Muscle of arm (tissue), 14 donors: Measurements from ENCODE around the gene CERS2. TPM values are rescaled to one million over a fixed set of nuclear protein-coding genes. Genes with fewer than 3 reads are reported as not detected.

Source experiments
- DNase-seq: peaks from one replicate; pipeline ENCODE4 v3.0.0-alpha.2; 2013
- long read RNA-seq, 11 donors: transcript quantifications; one replicate each; lab custom pipeline, GENCODE V29; 2026
- polyA plus RNA-seq, 12 donors: library from polyadenylated mRNA; unstranded; fragments of 120-200 nt; gene quantifications; one replicate each; pipeline ENCODE4 v1.2.1, GENCODE V29; 2013; ENCODE audit not compliant: insufficient read length in 12 of 12

CERS2 gene
- polyA plus RNA-seq: 100 to 1,000 TPM in 2 of 12 donors, 10 to 100 TPM in 9, not detected in 1; 69.5 to 112 (median 78.8) TPM
- long read RNA-seq, donor 1, transcript CERS2-205 (11 exons, 2,505 nt): major isoform, 34 of 80 reads
- long read RNA-seq, donor 1, partial matches to known transcripts: 42 of 80 reads
- long read RNA-seq, donor 1, other reads (novel, unspliced or antisense): 0 of 80 reads
- long read RNA-seq, donor 2, transcript CERS2-205 (11 exons, 2,505 nt): major isoform, 24 of 52 reads
- long read RNA-seq, donor 2, partial matches to known transcripts: 27 of 52 reads
- long read RNA-seq, donor 2, other reads (novel, unspliced or antisense): 0 of 52 reads
- long read RNA-seq, donor 3, partial matches to known transcripts: 0 of 3 reads
- long read RNA-seq, donor 3, other reads (novel, unspliced or antisense): 0 of 3 reads
- long read RNA-seq, donor 4, partial matches to known transcripts: 0 of 3 reads
- long read RNA-seq, donor 4, other reads (novel, unspliced or antisense): 0 of 3 reads
- long read RNA-seq, donor 5, transcript CERS2-205 (11 exons, 2,505 nt): major isoform, 25 of 25 reads
- long read RNA-seq, donor 5, partial matches to known transcripts: 0 of 25 reads
- long read RNA-seq, donor 5, other reads (novel, unspliced or antisense): 0 of 25 reads
- long read RNA-seq, donor 6, partial matches to known transcripts: 0 of 4 reads
- long read RNA-seq, donor 6, other reads (novel, unspliced or antisense): 0 of 4 reads
- long read RNA-seq, donor 7, transcript CERS2-205 (11 exons, 2,505 nt): major isoform, 5 of 5 reads
- long read RNA-seq, donor 7, partial matches to known transcripts: 0 of 5 reads
- long read RNA-seq, donor 7, other reads (novel, unspliced or antisense): 0 of 5 reads
- long read RNA-seq, donor 8, transcript CERS2-205 (11 exons, 2,505 nt): major isoform, 21 of 22 reads
- long read RNA-seq, donor 8, partial matches to known transcripts: 0 of 22 reads
- long read RNA-seq, donor 8, other reads (novel, unspliced or antisense): 0 of 22 reads
- long read RNA-seq, donor 9, transcript CERS2-205 (11 exons, 2,505 nt): major isoform, 8 of 10 reads
- long read RNA-seq, donor 9, partial matches to known transcripts: 0 of 10 reads
- long read RNA-seq, donor 9, other reads (novel, unspliced or antisense): 0 of 10 reads
- long read RNA-seq, donor 10, transcript CERS2-205 (11 exons, 2,505 nt): major isoform, 14 of 14 reads
- long read RNA-seq, donor 10, partial matches to known transcripts: 0 of 14 reads
- long read RNA-seq, donor 10, other reads (novel, unspliced or antisense): 0 of 14 reads
- long read RNA-seq, donor 11, transcript CERS2-205 (11 exons, 2,505 nt): major isoform, 27 of 27 reads
- long read RNA-seq, donor 11, partial matches to known transcripts: 0 of 27 reads
- long read RNA-seq, donor 11, other reads (novel, unspliced or antisense): 0 of 27 reads

DNA sequence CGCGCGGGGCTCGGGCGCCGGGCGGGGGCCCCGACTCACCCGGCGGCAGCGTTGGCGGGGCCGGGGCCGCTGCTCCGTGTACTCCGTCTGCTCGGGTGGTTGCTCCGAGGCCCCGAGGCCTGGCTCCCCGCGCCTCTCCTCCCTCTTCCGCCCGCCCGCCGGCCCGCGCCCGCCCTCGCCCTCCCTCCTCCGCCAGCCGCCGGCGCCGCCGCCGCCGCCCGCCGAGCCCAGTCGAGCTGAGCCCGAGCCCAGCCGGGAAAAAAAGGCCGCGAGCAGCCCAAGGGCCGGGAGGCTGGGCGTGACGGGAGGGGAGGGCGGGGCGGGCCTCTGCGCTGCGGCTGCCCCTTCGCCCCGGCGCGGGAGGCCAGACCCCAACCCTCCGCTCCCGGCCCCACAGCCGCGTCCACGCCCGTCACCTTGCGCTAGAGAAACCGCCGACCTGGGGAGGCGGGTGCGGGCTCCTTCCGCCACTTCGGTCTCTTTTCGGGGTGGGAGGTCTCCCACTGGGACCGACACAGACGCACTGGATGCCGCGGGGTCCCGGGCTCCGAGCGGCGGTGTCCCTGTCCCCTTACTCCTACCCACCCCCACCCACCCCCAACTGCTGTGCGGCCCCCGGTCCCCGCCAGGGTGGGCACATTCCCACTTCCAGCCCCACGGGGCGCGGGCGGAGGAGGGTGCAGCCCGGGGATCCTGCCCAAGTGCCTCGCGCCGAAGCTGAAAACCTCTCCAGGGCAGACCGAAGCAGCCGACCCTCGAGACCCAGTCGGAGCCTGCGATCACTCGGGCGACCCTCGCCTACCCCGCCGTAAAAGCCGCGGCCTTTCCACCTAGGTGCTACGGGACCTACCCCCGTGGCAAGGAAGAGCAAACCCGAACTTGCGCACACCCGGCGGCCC is at the start of gene CERS2:
CERS2 (minus strand) TSS at position 256 of the 899 bp plus-strand sequence. CDS start 5,745 bp downstream, outside the sequence.
- peak; percentile 80 for DNase-seq

DNA sequence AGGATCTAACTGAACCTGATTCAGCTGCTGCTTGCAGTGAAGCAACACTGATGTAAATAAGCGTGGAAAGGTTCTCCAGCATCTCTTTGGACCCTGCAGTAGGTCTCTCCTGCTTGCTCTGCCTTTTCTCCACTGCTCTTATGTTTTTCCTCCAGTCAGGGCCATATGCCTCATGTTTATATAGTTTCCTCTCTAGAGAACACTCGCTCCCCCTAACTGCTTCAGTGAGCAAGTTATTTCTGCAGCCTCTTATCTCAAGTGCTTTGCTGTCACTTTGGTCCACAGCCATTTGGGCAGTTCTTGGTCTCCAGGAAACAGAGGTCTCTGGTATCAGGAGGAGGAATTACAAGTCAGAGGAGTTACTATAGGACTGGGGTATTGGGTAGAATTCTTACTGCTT is 38.9 kb upstream of the CERS2 start:
- DNase-seq: no peak

DNA sequence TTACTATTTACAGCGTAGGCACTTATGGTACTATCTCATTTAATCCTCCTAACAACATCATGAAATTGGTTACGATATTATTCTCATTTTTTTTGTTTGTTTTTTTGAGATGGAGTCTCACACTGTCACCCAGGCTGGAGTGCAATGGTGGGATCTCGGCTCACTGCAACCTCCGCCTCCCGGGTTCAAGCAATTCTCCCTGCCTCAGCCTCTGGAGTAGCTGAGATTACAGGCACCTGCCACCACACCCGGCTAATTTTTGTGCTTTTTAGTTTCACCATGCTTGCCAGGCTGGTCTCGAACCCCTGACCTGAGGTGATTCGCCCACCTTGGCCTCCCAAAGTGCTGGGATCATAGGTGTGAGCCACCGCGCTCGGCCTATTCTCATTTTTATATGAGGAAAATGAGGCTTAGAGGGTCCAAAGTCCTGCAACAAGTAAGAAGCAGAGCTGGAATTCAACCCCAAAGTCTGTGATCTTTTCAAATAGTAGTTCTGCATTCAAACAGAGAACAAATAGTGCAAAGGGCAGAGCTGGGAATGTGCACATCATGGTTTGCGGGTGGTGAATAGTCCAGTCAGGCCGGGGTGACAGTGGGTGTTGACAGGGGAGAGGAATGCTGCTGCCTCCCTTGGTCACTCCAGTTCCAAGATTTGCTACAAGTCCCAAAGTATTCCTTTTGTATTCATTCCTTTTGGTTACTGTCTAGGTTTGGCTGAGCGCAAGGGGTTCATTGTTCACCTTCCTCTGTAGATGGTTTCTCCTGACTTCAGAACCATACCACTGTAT is 38.2 kb upstream of the CERS2 start:
- DNase-seq: no peak

- no peak for DNase-seq
Measured at GRCh38 chr1:151011154-151011850, 36.7 kb upstream of the CERS2 start.

DNA sequence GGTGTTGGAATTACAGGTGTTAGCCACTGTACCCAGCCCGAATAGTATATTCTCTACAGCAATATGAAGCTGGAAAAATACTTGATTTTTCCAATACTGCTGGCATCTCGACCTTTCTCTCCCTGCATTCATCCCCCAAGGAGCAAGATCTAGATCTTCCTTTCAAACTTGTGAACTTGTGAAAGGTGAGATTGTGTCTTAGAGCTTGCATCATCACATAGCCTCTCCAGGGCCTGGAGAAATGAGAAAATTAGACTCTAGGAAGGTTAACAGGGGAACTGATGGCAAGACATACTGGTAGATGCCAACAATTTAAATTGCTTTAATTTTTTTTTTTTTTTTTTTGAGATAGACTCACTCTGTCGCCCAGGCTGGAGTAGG is 35.7 kb upstream of the CERS2 start:
- DNase-seq: no peak

- no peak for DNase-seq
Measured at GRCh38 chr1:151009674-151010345, 35.2 kb upstream of the CERS2 start.

- DNase-seq: no peak
Measured at GRCh38 chr1:151009206-151009587, 34.6 kb upstream of the CERS2 start.

DNA sequence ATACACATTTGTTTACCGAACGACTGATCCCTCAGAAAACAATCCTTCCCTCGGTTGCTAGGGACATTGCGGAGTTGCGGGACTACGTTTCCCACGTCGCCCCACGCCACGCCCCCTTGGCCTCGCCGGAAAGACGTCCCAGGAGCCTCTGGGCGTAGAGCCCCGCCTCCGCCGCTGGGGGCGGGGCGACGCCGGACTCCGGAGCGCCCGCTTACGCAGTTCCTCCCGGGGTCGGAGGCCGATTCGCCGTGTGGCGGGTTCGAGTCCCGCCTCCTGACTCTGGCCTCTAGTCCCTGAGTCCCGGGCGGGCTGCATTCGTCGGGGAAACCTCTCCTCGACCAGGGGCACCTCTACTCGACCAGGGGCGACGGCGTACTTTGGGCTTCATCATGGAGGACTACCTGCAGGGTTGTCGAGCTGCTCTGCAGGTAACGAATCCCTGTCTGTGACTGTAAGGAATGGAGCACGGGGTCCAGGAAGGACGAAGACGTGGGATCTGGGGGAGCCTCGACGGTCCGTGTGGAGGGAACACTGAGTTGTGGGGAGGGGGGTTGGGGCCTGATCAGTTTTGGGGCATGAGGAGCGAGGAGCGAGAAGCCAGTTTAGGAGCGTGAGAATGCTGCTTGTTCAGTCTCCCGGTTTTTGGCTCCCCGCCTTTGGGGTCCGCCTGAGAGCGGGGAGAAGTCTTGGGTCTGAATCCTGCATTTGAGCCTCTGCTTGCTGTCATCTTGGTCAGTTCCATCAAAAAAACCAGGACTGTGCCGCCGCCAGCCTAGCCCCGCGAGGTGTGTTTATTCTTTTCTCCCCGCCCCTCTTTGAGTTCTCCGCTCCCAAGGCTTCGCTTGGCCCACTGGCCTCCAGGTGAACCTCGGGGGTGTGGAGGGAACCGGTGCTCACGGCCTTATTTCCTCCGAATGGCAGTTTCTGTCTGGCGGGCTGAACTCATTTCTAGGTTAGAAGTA is 33.9 kb upstream of the CERS2 start, which contains the start of gene PRUNE1:
PRUNE1 (plus strand) TSS at position 206 of the 962 bp plus-strand sequence; CDS start at position 390, 184 bp downstream.
- peak; percentile 98 for DNase-seq

GRCh38 chr1:151007853-151008243 is 33.2 kb upstream of the CERS2 start:
- peak; percentile 29 for DNase-seq

DNA sequence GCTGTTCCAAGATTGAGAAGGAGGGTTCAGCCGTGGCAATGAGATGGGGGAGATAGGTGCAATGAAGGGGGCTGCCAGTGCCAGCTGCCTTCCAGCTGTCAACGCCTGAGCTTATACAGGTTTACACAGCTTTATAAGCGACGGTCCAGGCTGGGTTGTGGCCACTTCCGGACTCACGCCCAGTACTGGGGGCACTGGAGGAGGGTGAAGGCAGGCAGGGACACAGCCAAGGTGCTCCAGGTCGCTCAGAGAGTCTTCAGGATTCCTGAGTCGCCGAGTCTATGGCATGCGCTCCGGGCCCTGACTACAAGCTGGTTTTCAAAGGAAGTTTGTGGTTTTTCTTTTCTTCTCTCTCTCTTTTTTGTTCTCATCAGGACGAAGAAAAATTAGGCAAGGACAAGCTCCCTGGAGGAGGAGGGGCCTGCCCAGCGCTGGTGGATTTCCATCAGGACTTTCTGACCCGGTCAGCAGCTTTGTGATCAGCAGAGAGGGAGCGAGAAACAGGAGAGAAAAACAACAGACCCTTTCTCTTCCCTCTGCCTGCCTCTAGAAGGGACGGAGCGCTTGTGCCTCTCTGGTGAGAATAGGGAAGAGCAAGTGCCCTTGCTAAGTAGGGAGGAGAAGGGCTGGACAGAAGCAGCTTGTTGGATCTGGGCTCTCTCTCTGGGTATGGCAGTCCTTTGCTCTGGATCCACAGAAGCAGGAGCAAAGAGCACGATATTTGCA is 31.9 kb upstream of the CERS2 start, which contains the start of gene MINDY1:
MINDY1 (minus strand) TSS at position 576 of the 726 bp plus-strand sequence. CDS start 4,285 bp downstream, outside the sequence.
- peak; percentile 87 for DNase-seq

GRCh38 chr1:151005729-151006319 is 31.2 kb upstream of the CERS2 start:
- no peak for DNase-seq

- no peak for DNase-seq
Measured at GRCh38 chr1:151003180-151003579, 28.5 kb upstream of the CERS2 start.

- DNase-seq: no peak
Measured at GRCh38 chr1:151002611-151003010, 28.0 kb upstream of the CERS2 start.

- DNase-seq: no peak
Measured at GRCh38 chr1:151002051-151002450, 27.4 kb upstream of the CERS2 start.

DNA sequence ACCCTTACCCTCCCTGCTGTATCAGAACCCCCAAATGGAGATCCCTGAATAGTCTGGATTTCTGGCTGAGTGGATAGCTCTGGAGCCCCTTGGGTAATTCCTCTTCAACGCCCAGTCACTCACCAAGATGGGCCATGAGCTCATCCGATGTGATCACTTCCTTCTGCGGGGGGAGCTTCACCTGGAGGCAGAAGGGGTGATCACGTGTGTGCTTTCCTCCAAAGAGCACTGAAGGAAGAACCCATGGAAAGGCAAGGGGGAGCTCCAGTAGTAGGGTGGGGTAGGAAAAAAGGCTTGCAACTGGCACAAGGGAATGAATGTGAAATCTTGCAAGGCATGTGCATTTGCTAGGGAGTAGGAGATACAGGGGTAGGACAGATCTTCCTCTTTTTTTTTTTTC is 27.0 kb upstream of the CERS2 start:
- no peak for DNase-seq

DNA sequence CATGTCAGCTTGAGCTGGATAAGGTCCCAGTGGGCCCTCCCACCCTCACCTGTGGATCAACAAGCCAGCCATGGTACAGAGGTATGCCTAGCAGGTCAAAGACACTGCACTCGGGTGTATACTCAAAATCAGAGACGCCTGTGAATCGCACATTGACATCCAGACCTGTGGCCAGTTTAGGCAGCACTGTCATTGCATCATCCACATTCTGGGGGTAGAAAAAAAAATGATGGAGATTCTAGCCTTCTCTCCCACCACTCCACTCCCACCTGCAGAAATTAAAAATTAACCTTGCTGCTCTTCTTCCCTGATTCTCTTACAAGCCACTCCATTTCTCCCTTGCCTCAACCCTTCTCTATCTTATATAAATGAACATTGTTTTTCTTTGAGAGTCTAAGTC is 25.8 kb upstream of the CERS2 start:
- no peak for DNase-seq
